ENCODE data around the gene DIS3L2.
"Not testable (repeated sequence)": the region's sequence is repeated elsewhere in the genome, so short reads cannot be mapped to it uniquely, and the experiment has no call there.

The DIS3L2 gene

DNA sequence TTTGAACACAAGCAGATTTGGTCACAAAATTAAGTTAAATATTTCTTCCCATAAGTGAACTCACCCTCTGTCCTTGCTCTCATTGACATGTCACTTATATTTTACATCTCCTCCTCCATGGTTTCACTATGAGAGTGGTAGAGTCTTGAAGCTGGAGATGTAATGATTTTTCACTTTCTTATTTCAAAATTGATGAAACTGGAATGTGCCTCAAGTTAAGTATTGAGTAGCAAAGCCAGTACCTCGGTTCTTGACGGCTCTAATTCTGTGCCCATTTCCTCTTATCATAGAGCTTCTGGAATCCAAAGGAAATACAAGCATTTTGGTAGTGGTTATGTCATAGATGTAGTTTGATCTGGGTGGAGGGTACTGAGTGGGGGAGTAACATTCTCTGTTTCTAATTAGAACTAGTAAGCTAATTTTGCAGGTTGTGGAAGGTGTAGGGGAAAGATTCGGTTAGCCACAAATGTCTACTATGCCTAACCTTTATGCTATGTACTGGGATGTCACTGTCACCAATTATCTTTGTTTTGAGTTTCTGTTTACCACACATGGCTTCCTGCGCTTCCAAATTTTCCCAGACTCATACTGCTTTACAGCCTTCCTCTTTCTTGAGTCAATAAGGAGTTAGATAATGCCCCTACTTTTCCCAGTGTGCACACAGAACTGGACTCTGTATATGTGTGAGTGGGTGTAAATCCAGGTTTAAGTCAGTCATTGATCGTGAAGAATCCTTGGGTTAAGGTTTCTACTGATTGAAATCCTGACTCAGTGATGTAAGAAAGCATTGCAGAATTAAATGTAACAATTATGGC, 96.8 kb downstream of the DIS3L2 start:
- DNase-seq (ENCODE audit: low read depth): no peak

DNA sequence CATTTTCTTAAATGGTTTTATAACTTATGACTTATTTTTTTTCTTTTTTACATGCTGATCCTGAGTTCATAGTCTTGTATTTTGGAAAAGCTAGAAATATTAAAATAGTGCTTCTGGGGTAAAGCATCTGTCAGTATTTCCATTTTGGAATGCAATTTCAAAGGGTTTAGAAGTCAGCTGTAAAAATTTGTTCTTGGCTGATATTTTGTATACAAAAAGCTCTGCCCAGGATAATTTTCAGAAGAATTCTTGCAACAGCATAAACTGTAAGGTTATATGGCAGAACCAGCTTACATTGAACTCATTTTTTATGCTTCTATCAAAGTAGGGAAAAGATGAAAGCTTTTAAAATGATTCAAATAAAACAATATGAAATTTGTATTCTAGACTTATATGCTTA, 97.4 kb downstream of the DIS3L2 start:
- DNase-seq (ENCODE audit: low read depth): no peak

DNA sequence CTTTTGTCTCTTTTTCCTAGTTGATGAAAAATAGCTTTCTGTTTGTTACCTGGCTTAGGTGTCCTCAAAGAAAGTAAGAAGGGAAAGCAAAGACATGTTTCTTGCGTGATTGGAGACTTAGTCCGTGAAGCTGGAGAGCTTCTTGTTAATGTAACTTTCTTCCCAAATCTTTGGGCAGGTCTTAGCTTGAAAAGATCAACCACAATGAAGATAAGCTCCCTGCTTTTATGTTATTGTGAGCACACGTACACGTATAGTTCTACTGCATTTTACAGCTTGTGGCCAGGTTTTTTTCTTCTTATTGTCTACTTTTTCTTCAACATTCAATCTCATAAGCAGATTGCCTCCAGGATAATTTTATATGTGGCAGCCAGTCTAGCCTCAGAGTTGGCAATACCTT, 99.8 kb downstream of the DIS3L2 start:
- DNase-seq (ENCODE audit: low read depth): no peak

DNA sequence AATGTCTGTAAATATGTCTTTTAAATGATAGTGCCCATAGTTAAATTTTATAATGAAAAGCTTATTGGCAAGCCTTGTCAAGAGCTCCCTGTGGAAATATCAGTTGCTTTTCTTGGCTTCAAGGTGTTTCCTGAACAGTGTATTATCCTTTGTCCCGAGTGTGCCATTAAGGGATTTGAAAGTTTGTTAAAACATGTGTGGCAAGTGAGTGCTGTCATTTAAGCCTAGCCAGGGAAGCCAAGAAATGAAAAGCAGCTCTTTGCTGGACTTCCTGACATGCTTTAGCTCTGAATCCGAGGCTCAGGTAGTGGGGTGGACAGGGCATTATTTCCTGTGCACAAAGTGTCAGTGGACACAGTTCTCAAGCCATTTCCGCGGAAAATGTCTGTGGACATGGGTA, 111.5 kb downstream of the DIS3L2 start:
- no peak for DNase-seq (ENCODE audit: low read depth)

DNA sequence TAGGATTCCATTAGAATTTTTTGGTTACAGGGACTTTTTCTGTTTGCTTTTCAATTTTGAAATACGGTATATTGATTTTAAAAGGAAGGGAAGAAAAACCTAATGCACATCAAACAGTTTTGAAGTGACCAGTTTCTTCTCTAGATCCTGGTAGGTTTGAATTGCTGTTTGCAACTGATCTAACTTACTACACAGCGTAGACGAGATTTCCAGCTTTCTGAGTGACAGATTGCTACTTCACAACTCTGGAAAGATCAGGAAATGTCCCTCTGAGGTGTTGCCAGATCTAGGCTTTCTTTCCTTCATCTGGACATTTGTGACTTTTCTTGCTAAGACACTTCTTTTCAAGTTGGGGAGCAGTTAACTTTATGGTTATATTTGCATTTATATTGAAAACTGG, 112.2 kb downstream of the DIS3L2 start:
- no peak for DNase-seq (ENCODE audit: low read depth)

DNA sequence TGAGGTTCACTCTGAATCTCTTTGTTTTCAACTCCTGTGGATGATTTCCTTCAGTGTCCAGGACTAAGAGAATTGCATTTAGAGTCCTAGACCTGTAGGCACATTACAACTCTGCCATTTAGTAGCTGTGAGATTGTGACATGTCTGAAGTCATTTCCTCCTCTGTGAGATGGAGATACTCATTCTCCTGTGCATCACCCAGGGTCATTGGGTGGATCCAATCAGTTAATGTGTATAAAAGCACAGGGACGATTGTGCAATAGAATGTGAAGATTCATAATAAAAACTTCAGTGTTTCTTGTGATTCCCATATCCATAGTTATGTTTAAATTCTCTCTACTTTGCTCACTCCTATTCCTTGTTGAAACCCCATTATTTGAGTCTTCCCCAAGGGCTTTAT, 113.6 kb downstream of the DIS3L2 start:
- DNase-seq (ENCODE audit: low read depth): no peak

GRCh38 chr2:232075859-232076258, 114.3 kb downstream of the DIS3L2 start:
- no peak for DNase-seq (ENCODE audit: low read depth)

GRCh38 chr2:232076272-232076671, 114.8 kb downstream of the DIS3L2 start:
- DNase-seq (ENCODE audit: low read depth): no peak

DNA sequence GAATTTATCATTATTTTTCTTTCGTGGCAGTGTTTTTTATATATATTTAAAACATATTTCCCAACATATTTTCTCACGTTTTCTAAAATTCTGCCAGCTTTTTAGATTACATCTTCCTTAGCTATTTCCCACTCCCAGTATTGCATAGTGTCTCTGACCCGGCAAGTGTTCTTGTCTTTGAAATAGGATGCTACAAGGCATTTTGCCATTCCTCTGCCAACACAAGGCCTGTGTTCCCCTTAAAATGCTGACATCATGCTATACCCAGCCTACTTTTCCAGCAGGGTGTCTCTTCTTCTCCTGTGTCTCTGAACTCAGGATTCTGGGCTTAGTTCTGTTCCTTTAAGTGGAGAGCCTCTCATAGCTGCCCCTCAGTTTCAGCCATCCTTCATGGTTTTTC, 115.2 kb downstream of the DIS3L2 start:
- DNase-seq (ENCODE audit: low read depth): no peak

- DNase-seq (ENCODE audit: low read depth): no peak
Observed at GRCh38 chr2:232085164-232085563, 123.7 kb downstream of the DIS3L2 start.

GRCh38 chr2:232085826-232086425, 124.4 kb downstream of the DIS3L2 start:
- no peak for DNase-seq (ENCODE audit: low read depth)

DNA sequence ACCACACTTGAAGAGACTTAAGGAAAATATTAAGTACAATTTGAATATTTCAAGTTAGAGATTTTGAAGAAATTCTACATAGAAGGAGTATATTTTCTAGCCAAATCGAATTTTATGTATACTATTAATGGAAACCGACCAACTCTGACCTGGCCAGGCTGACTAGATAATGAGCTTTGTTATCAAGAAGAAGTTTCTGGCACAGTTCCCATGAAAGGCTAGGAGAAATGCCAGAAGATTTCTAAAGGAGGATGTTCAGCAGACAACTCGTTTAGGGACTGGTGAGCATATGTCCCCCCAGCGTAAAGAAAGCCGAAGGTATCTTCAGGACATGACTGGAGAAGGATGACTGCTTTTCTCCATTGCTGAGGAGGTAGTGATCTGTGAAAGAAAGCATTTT, 127.3 kb downstream of the DIS3L2 start:
- no peak for DNase-seq (ENCODE audit: low read depth)

DNA sequence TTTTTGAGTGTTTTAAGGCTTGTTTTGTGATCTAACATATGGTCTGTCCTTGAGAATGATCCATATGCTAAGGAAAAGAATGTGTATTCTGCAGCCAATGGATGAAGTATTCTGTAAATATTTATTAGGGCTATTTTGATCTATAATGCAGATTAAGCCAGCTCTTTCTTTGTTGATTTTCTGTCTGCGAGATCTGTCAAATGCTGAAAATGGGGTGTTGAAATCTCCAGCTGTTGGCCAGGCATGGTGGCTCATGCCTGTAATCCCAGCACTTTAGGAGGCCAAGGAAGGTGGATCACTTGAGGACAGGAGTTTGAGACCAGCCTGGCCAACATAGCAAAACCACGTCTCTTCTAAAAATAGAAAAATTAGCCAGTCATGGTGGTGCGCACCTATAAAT, 132.7 kb downstream of the DIS3L2 start:
- DNase-seq (ENCODE audit: low read depth): no peak

- no peak for DNase-seq (ENCODE audit: low read depth)
Observed at GRCh38 chr2:232094883-232095282, 133.4 kb downstream of the DIS3L2 start.

DNA sequence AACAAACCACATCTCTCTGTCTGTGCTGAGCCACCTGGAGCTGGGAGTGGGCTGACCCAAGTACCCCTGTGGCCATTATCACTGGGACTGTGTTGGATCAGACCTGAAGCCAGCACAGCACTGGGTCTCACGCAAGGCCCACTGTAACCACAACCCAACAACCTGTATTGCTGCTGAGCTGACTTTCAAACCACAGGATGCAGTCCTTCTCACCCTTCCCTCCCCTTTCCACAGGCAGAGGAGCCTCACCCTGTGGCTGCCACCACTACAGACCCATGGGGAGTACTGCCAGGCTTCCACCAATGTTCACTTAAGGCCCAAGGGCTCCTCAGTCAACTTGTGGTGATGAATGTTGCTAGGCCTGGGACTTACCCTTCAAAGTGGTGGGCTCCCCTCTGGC, 135.7 kb downstream of the DIS3L2 start:
- DNase-seq (ENCODE audit: low read depth): no peak

- no peak for DNase-seq (ENCODE audit: low read depth)
Observed at GRCh38 chr2:232097758-232098157, 136.2 kb downstream of the DIS3L2 start.

DNA sequence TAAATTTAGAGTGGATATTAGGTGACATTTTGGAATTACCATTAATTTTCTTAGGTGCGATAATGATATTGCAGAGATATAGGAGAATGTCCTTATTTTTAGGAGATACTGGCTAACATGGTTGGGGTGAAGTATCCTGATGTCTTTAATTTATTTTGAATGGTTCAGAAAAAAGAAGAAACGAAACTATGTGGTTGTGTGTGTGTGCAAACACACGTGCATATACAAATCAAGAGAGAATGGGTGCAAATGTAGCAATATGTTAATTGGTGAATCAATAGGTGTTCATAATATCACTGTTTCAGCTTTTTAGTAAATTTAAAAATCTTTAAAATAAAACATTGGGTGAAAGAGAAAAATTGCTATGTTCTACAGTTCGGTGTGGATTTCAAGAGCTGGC, 140.9 kb downstream of the DIS3L2 start:
- no peak for DNase-seq (ENCODE audit: low read depth)

GRCh38 chr2:232103140-232103737, 141.7 kb downstream of the DIS3L2 start:
- DNase-seq (ENCODE audit: low read depth): no peak

DNA sequence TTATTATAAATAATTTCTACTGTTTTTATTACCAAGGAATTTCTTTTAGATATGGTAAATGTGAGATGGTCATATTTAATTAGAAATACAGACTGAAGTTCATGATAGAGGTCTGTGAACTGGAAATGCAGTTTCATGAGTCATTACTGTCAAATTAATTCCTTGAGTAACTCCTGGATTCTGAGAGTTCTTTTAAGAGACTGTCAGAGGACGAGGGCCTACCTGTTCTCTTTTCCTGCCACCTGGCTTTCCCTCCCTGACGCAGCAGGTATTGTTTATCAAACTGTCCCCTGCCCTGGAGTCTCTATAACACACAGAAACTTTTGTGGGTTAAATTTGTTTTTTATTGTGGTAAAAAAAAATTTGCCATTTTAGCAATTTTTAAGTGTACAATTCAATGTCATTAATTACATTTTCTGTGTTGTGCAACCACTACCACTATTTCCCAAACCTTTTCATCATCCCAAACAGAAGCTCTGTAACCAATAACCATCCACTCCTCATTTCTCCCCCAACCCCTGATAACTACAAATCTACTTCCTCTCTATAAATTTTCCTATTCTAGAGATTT, 142.6 kb downstream of the DIS3L2 start:
- DNase-seq (ENCODE audit: low read depth): no peak

GRCh38 chr2:232111551-232111950, 150.0 kb downstream of the DIS3L2 start:
- no peak for DNase-seq (ENCODE audit: low read depth)

DNA sequence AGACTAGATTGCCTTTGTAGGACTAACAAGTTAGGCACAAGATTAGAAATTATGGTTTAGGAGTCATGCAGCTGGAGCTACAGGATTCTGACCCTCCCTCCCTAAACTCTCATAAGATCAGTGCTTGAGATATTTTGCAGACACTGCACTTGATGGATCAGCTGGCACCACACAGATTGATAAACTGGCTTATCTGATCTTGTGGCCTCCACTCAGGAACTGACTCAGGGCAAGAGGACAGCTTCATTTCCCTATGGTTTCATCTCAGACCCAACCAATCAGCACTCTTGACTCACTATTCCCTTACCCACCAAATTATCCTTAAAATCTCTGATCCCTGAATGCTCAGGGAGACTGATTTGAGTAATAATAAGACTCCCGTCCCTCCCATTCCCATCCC, 152.3 kb downstream of the DIS3L2 start:
- DNase-seq (ENCODE audit: low read depth): no peak

DNA sequence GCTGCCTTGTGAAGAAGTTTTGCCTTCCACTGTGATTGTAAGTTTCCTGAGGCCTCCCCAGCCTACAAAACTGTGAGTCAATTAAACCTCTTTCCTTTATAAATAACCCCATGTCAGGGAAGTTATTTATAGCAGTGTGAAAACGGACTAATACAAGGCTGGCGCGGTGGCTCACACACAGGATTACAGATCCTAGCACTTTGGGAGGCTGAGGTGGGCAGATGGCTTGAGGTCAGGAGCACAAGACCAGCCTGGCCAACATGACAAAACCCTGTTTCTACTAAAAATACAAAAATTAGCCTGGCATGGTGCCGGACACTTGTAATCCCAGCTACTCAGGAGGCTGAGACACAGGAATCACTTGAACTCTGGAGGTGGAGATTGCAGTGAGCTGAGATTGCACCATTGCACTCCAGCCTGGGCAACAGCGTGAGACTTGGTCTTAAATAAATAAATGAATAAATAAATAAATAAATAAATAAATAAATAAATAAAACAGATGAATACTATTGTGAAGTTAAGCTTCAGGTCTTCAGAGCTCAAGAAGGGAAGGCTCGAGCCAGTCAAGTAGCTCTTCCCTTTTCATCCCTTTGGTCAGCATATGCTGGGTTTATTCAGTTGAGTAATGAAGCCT, 154.3 kb downstream of the DIS3L2 start:
- not testable (repeated sequence) for DNase-seq (ENCODE audit: low read depth)

DNA sequence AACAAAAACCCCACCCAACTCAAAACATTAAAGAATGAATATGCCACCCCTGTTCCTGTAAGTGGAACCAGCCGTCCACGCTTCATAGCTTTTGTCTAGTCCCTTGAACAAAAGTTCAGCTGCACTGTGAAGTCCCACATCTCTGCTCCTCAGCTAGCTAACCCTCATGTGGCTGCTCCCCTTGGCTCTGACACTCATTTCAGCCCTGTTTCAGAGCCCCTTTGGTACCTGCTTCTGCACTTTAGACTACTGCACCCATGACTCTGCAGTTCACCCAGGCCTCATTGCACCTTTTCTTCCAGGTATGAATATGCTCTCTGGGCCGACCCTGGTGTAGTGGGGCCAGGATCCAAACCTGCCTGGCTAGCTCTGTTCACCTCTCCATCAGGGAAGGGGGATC, 155.3 kb downstream of the DIS3L2 start:
- no peak for DNase-seq (ENCODE audit: low read depth)
